Ishikawa (cell line): ENCODE results near the gene S100A14.

Experiments
- CEBPB ChIP-seq: IDR thresholded peaks from 2 replicates; pipeline ENCODE4 v1.6.1; 2012
- CREB1 ChIP-seq: IDR thresholded peaks from 2 replicates; pipeline ENCODE4 v1.6.1; 2012; ENCODE audit warnings: low read depth
- EGR1 ChIP-seq: IDR thresholded peaks from 2 replicates; pipeline ENCODE4 v1.6.1; 2012
- EP300 ChIP-seq: IDR thresholded peaks from 2 replicates; pipeline ENCODE4 v1.6.1; 2012; ENCODE audit warnings: borderline replicate concordance
- FOXM1 ChIP-seq: IDR thresholded peaks from 2 replicates; pipeline ENCODE4 v1.6.1; 2012; ENCODE audit warnings: low read depth, borderline replicate concordance
- MAX ChIP-seq: IDR thresholded peaks from 2 replicates; pipeline ENCODE4 v1.6.1; 2012
- NFIC ChIP-seq: IDR thresholded peaks from 2 replicates; pipeline ENCODE4 v1.6.1; 2012
- RAD21 ChIP-seq: IDR thresholded peaks from 2 replicates; pipeline ENCODE4 v1.6.1; 2012; ENCODE audit warnings: low read depth
- REST ChIP-seq: IDR thresholded peaks from 2 replicates; pipeline ENCODE4 v1.6.1; 2012; ENCODE audit warnings: low read depth, mild to moderate bottlenecking
- TAF1 ChIP-seq: IDR thresholded peaks from 2 replicates; pipeline ENCODE4 v1.6.1; 2012; ENCODE audit warnings: low read depth, mild to moderate bottlenecking
- TCF12 ChIP-seq: IDR thresholded peaks from 2 replicates; pipeline ENCODE4 v1.6.1; 2012; ENCODE audit warnings: low read depth
- TEAD4 ChIP-seq: IDR thresholded peaks from 2 replicates; pipeline ENCODE4 v1.6.1; 2012
- USF1 ChIP-seq: IDR thresholded peaks from 2 replicates; pipeline ENCODE4 v1.6.1; 2012
- YY1 ChIP-seq: IDR thresholded peaks from 2 replicates; pipeline ENCODE4 v1.6.1; 2012; ENCODE audit warnings: low read depth
- ZBTB7A ChIP-seq: IDR thresholded peaks from 2 replicates; pipeline ENCODE4 v1.6.1; 2012; ENCODE audit warnings: low read depth

Gene S100A14

GRCh38 chr1:153633754-153634665, 17.9 kb upstream of the S100A14 start, which contains the start of gene CHTOP:
Gene CHTOP (plus strand): TSS chr1:153634066. CDS start chr1:153636589, 2,523 bp downstream.
- TF ChIP-seq TAF1 (peak; percentile 96), REST (0 out of 2 replicates have a peak, but pooled peaks have one; percentile 28), TEAD4 (peak; percentile 95), YY1 (peak; percentile 100), CEBPB (no peak), NFIC (no peak; the same call in 1 of the 2 replicates), TCF12 (peak; percentile 45; the same call in 1 of the 2 replicates), CREB1 (peak; percentile 76), RAD21 (no peak), FOXM1 (0 out of 2 replicates have a peak, but pooled peaks have one; percentile 34), EP300 (0 out of 2 replicates have a peak, but pooled peaks have one; percentile 16), ZBTB7A (0 out of 2 replicates have a peak, but pooled peaks have one; percentile 36), USF1 (peak; percentile 28; the same call in 1 of the 2 replicates), EGR1 (peak; percentile 89), MAX (peak; percentile 70)

- TF ChIP-seq FOXM1, result no peak
- no peak for TF ChIP-seq REST
- TF ChIP-seq EGR1, result no peak
- TF ChIP-seq MAX, result no peak
- TF ChIP-seq TCF12, result no peak
- TF ChIP-seq CREB1, result no peak
- no peak for TF ChIP-seq EP300
- TF ChIP-seq NFIC, result no peak
- TF ChIP-seq ZBTB7A, result no peak
- no peak for TF ChIP-seq RAD21
- TF ChIP-seq CEBPB, result no peak
- TF ChIP-seq YY1, result no peak
- TF ChIP-seq TAF1, result no peak
- no peak for TF ChIP-seq TEAD4
- no peak for TF ChIP-seq USF1
Measured at GRCh38 chr1:153633161-153633753, 17.1 kb upstream of the S100A14 start.

- TF ChIP-seq CEBPB (no peak), TCF12 (no peak), TAF1 (no peak), MAX (no peak), RAD21 (no peak), REST (no peak), NFIC (no peak), CREB1 (no peak), ZBTB7A (no peak), EGR1 (no peak), USF1 (no peak)
Measured at GRCh38 chr1:153631047-153632022, 15.2 kb upstream of the S100A14 start.
